Kidney epithelial cell (primary cell): ENCODE measurements around the gene ANO9. TPM values are rescaled to one million over a fixed set of nuclear protein-coding genes. Genes with fewer than 3 reads are reported as not detected.
"Not testable (repeated sequence)": the region's sequence is repeated elsewhere in the genome, so short reads cannot be mapped to it uniquely, and the experiment has no call there.

Experiments used
- DNase-seq: peaks from one replicate; pipeline ENCODE4 v3.0.0-alpha.2; 2010; ENCODE audit warnings: low read depth
- H3K27me3 ChIP-seq: 2 replicates; pipeline ENCODE4 v1.6.0; 2011; ENCODE audit warnings: low read length; ENCODE audit not compliant: control insufficient read depth, insufficient read depth
- H3K36me3 ChIP-seq: 2 replicates; pipeline ENCODE4 v1.5.1; 2011; ENCODE audit warnings: low read length; ENCODE audit not compliant: control insufficient read depth, insufficient read depth
- H3K4me3 ChIP-seq: 2 replicates; pipeline ENCODE4 v1.5.1; 2011; ENCODE audit warnings: low read depth, mild to moderate bottlenecking, control low read depth, low read length
- CTCF ChIP-seq: IDR thresholded peaks from 2 replicates; pipeline ENCODE4 v1.5.1; 2011; ENCODE audit warnings: mild to moderate bottlenecking, moderate library complexity, low read length, control low read depth, inconsistent platforms; ENCODE audit not compliant: insufficient read depth, poor library complexity, severe bottlenecking
- total RNA-seq: library from RNA; depleted of rRNA; stranded (reverse); fragments of >200 nt; gene quantifications from 2 replicates; pipeline ENCODE4 v1.2.3, GENCODE V29; 2015

Gene ANO9
- total RNA-seq, 1 donor from 2014 or later = 18.4 TPM

- TF ChIP-seq CTCF = no peak
- DNase-seq = no peak
- H3K4me3 ChIP-seq = no peak overlapping the region
- no peaks in the 10 kb centered on the region for H3K36me3 ChIP-seq
- no peaks in the 10 kb centered on the region for H3K27me3 ChIP-seq
Observed at GRCh38 chr11:473415-473814, 31.6 kb upstream of the ANO9 start.

- TF ChIP-seq CTCF = no peak
- Histone ChIP-seq H3K36me3 (no peaks in the 10 kb centered on the region), H3K27me3 (no peaks in the 10 kb centered on the region), H3K4me3 (no peak overlapping the region)
- no peak for DNase-seq
Observed at GRCh38 chr11:472816-473215, 31.0 kb upstream of the ANO9 start.

- no peak for TF ChIP-seq CTCF
- Histone ChIP-seq H3K4me3 (no peak overlapping the region), H3K27me3 (no peaks in the 10 kb centered on the region), H3K36me3 (no peaks in the 10 kb centered on the region)
- DNase-seq = no peak
Observed at GRCh38 chr11:472272-472671, 30.5 kb upstream of the ANO9 start.

- no peak overlapping the region for H3K4me3 ChIP-seq
- no peaks in the 10 kb centered on the region for H3K36me3 ChIP-seq
- no peaks in the 10 kb centered on the region for H3K27me3 ChIP-seq
- DNase-seq = no peak
- TF ChIP-seq CTCF = no peak
Observed at GRCh38 chr11:471468-472145, 29.8 kb upstream of the ANO9 start.

- no peak overlapping the region for H3K4me3 ChIP-seq
- DNase-seq = peak; percentile 18
- H3K27me3 ChIP-seq = no peaks in the 10 kb centered on the region
- no peaks in the 10 kb centered on the region for H3K36me3 ChIP-seq
- no peak for TF ChIP-seq CTCF
Observed at GRCh38 chr11:469684-470560, 28.1 kb upstream of the ANO9 start.

GRCh38 chr11:469026-469683 is 27.3 kb upstream of the ANO9 start:
- not testable (repeated sequence) for H3K4me3 ChIP-seq, H3K27me3 ChIP-seq, H3K36me3 ChIP-seq, DNase-seq
